KBM-7 (cell line): Measurements from ENCODE around the gene SERPINF2.
"Not testable (repeated sequence)": the region's sequence is repeated elsewhere in the genome, so short reads cannot be mapped to it uniquely, and the experiment has no call there.

ENCODE experiments used
- DNase-seq: peaks from one replicate; pipeline ENCODE4 v3.0.0-alpha.2; 2015
- in situ Hi-C: fragments of 300-500 bp; cut with MboI; formaldehyde crosslinking; loops from 2 replicates; pipeline ENCODE4 v1.14.3; 2020; ENCODE audit warnings: low sequenced_read_pairs, low pct_unique_long_range_greater_than_20kb, mixed read lengths

The SERPINF2 gene

GRCh38 chr17:1742371-1743087, at the start of gene SERPINF2:
Gene SERPINF2 (plus strand): TSS chr17:1742871. CDS start chr17:1744996, 2,125 bp downstream.
- DNase-seq = no peak
- in situ Hi-C loops = no loop called here

DNA sequence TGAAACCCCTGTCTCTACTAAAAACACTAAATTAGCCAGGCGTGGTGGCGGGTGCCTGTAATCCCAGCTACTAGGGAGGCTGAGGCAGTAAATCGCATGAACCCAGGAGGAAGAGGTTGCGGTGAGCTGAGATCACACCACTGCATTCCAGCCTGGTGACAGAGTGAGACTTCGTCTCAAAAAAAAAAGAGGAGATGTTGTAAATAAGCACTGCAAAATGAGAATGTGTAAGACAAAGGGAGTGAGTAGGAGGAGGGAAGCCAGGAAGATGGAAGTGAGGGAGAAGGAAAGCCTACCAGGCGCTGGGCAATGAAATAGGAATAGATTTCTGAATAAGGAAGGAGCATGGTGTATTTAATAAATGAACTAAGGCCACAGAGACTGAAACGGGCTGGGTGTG, 49.3 kb upstream of the SERPINF2 start:
- in situ Hi-C loops = no loop called here
- no peak for DNase-seq

DNA sequence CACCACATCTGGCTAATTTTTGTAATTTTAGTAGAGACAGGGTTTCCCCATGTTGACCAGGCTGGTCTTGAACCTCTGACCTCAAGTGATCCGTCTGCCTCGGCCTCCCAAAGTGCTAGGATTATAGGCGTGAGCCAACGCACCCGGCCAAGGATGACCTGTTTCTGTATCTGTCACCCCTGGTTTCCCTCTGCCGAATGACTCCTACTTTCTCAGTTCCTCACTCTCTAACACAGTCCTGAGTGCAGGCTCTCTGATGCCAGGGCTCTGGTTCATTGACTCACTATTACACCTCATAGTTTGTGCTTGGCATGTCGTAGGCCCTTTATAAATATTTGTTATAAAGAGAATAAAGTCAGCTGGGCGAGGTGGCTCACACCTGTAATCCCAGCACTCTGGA, 47.3 kb upstream of the SERPINF2 start:
- DNase-seq = no peak
- in situ Hi-C loops = no loop called here

DNA sequence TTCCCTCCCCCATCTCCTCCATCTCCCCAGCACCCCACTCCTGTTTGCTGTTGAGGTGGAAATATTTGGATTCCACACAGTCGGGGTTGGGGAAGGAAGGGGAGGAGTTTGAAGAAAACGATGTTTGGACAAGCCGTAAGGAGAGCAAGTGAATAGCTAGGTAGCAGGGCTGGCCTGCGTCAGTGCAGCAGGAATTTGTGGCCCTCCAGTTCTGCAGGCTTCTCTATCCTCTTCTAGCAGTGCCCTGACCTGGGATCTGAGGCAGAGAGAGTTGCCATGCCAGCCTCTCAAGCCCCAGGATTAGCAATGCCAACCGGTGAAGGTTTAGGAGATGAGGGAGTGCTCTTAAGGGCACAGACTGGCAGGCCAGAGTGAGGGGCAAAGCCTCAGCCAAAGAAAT, 45.0 kb upstream of the SERPINF2 start:
- in situ Hi-C loops = no loop called here
- DNase-seq = no peak

DNA sequence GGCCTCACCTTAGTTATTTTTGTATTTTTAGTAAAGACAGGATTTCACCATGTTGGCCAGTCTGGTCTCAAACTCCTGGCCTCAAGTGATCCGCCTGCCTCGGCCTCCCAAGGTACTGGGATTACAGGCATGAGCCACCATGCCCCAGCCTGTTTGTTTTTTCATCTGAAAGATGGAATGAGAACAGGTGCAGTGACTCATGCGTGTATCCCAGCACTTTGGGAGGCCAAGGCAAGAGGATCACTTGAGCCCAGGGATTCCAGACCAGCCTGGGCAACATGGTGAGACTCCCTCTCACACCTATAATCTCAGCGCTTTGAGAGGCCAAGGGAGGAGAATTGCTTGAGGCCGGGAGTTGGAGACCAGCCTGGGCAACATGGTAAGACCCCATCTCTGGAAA, 42.8 kb upstream of the SERPINF2 start:
- DNase-seq, in situ Hi-C loops: not testable (repeated sequence)

DNA sequence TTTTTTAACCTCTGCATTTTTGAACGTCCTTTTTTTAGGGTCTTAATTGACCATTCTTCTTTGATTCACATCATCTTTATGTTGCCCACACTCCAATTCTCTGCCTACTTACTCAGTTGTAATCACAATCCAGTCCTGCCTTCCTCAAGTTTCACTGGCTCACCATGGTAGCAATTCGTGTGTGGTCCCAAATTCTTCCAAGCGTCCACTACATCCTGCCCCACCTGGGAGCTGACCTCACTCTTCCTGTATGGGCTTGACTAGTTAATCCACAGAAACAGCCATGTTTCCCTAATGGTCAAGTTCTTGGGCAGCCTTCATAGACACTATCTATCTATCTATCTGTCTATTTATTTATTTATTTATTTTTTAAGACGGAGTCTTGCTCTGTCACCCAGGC, 39.6 kb upstream of the SERPINF2 start:
- no peak for DNase-seq
- in situ Hi-C loops = no loop called here

DNA sequence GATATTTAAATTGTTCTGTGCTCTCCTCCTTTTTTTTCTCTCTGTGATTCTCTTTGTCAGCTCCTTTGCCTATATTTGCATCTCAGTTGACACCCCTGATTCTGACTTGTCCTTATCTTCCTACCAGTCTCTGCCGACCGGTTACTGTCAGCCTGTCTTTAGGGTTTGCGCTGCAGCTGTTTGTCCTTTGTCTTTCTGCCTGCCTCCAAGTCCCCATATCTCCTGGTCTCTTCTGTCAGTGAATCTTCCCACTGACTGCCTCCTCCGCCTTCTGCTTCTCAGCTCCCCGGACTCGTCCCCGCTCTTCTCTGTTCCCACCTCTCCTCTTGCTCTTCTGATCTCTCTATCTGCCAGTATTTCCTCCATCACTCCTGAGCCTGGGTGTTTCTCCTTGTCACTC, 37.7 kb upstream of the SERPINF2 start:
- in situ Hi-C loops = no loop called here
- no peak for DNase-seq

- in situ Hi-C loops = no loop called here
These were observed 35.6 kb upstream of the SERPINF2 start for GRCh38 chr17:1707107-1707506.

GRCh38 chr17:1708791-1709346, 33.8 kb upstream of the SERPINF2 start:
- DNase-seq, in situ Hi-C loops: not testable (repeated sequence)

More at GRCh38 chr17:1707107-1707506, 35.6 kb upstream of the SERPINF2 start:
- DNase-seq = no peak

DNA sequence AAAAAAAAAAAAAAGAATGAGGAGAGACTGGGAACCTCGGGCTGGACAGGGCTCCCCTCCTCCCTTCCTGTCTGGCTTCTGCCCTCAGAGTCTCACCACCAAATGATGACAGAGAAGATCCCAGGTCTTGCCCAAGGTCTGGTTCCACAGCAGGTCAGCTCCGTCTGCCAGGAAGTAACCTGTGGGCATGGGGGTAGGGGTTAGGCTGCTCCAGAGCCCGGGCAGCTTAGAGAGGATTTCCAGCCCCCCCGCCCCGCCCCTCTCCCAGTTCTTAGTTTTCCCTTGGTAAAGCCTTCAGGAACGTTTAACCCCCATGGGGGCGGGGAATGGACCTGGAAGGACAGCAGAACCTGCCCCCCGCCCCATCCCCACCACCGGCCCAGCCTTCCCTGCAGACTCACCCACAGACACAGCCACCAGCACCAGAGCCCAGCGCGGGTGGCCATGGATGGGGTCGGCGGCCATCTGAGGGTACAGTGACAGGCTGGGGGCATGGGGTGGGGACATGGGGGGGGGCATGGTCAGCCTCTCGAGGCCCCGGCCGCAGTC, 33.2 kb upstream of the SERPINF2 start:
- in situ Hi-C loops = no loop called here
- no peak for DNase-seq

- no peak for DNase-seq
- in situ Hi-C loops = no loop called here
These were observed 32.5 kb upstream of the SERPINF2 start, which contains the start of gene TLCD2 for GRCh38 chr17:1709971-1710806. Gene TLCD2 (minus strand): TSS chr17:1710377. CDS start chr17:1710242, 135 bp downstream.

DNA sequence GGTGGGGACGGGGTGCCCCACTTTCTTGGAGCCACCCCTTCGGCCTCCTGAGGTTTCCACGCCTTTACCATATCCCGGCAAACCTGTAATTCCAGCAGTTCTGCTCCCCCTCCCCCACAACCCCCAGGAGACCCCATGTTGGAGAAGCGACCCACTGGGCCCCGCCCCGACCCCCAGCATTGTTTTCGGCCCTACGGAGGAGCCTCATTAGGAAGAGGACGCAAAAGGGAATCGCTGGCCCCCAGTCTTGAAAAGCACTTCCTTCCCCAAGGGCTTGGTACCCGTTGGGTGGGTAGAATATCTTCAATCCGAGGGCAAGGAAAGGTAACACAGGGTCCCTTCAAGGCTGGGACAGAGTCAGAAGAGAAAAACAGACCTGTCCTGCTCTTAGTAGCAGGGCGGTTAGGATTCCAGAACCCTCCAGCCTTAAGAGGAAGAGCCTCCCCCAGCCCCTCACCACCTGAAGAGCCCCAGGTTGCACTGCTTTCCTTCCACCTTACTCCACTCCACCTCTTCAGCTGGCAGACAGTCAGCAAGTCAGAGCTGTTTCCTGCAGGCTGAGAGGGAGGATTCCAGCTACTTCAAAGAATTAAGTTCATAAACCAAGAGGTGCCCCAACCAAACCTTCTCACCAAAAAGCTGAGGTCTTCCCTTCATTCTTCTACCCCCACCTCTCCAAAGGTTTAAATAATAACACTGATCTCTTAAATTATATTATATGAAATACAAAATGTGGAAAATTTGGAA, 31.7 kb upstream of the SERPINF2 start:
- in situ Hi-C loops = no loop called here

GRCh38 chr17:1711804-1712203, 30.9 kb upstream of the SERPINF2 start:
- DNase-seq = no peak
- in situ Hi-C loops = no loop called here

More for the DNA sequence above, 31.7 kb upstream of the SERPINF2 start:
- no peak for DNase-seq

GRCh38 chr17:1712271-1712670, 30.4 kb upstream of the SERPINF2 start:
- in situ Hi-C loops = no loop called here
- no peak for DNase-seq

DNA sequence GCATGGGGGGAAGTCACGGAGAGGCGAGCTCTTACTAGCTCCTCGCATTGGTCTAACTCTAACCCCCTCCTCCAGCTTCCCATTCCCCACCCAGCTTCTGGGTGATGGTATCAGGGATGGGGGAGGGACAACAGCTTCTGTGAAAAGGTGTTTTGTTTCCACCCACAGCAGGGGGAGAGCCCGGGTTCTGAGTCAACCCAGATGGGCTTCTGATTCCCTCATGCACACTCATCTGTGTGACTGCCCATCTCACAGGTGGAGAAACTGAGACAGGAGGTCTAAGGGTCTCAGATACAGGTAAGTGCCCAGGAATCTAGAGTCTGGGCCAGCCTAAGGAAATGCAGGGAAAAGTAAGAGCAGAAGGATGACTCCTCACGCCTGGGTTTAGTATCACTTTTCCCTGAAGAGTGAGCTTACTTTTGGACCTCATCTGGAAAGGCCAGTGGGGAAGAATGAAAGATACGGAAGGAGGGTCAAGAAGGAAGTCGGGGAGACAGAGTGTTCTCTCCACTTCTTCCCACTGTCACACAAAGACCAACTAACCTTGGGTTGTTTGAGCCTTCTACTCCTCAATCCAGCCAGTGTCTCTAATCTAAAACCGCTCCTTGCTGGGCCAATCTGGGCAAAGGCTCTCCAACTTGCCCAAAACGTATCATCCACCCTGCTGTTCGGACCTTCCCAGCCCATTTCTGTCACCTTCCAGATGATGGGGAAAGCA, 29.4 kb upstream of the SERPINF2 start:
- in situ Hi-C loops = no loop called here
- no peak for DNase-seq

DNA sequence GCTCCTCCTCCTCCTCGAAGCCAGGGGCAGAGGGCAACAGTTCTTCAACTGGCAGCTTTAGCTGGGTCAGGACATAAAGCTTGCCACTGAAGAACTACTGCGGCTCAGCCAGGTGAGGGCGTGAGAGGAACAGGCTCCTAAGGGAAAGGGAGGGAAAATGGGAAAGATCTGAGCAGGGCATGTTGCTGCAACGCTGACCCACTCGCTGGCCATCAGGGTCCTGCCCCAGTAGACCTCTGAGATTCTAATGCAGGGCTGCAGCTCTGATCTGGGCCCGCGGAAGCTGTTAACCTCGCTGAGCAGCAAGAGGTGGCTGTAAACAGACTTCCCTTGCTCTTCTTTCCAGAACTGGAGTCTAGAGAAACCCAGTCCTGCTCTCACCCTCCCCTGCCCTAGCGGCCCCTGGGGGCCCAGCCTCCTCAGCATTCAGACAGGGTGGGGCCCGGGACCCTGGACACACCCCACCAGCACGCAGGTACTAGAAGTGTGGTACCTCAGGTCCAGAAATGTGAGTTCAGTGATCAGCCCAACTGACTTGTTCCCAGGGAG, 28.7 kb upstream of the SERPINF2 start:
- in situ Hi-C loops = no loop called here
- peak; percentile 43 for DNase-seq

- in situ Hi-C loops = no loop called here
- peak; percentile 54 for DNase-seq
These were observed 28.2 kb upstream of the SERPINF2 start for GRCh38 chr17:1714427-1714979.
